Measurements from ENCODE around the gene PDLIM5.

The PDLIM5 gene

DNA sequence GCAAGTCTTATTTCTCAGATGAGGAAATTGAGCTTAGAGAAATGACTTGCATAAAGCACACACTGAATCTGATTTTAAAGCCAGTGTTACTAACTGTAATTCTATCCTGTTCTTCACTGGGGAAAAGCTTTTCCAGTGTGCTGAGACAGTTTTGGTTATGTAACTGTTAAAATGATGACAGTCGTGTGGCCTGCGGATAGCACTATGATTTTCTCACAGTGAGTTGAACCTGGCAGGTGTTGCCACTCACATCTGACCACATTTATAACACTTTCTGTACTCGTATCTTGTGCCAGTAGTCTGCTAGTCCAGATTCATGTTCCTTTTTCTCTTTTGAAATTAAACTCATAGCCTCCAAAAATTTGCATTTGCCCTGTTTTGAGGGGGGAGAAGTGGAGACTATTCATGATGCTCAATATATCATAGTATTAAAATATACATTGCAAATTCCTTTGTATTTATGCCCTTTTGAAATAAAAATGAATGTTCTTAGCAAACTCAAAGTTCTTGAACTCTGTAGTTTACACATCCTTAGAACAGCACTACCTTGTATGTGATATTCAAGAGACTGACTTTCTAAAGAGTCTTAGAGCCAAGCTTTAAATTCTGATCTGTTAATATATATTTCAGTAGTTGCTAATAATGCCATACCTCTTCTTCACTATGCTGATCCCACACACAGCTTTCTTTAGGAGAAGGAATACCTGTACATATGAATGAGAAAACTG is 132.3 kb downstream of the PDLIM5 start:
- no peak overlapping the region for H3K4me3 ChIP-seq (ENCODE audit: low read depth, low read length)
- in situ Hi-C loops (cut with HindIII; ENCODE audit: low sequenced_read_pairs), result no loop called here
- TF ChIP-seq, protein P1, sequence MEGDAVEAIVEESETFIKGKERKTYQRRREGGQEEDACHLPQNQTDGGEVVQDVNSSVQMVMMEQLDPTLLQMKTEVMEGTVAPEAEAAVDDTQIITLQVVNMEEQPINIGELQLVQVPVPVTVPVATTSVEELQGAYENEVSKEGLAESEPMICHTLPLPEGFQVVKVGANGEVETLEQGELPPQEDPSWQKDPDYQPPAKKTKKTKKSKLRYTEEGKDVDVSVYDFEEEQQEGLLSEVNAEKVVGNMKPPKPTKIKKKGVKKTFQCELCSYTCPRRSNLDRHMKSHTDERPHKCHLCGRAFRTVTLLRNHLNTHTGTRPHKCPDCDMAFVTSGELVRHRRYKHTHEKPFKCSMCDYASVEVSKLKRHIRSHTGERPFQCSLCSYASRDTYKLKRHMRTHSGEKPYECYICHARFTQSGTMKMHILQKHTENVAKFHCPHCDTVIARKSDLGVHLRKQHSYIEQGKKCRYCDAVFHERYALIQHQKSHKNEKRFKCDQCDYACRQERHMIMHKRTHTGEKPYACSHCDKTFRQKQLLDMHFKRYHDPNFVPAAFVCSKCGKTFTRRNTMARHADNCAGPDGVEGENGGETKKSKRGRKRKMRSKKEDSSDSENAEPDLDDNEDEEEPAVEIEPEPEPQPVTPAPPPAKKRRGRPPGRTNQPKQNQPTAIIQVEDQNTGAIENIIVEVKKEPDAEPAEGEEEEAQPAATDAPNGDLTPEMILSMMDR (IDR thresholded peaks at IDR 0.05; ENCODE audit: low read depth, low read length, missing control alignments), result no peak
- DNase-seq (ENCODE audit: low read depth), result no peak

GRCh38 chr4:94588896-94589693 is 137.4 kb downstream of the PDLIM5 start:
- TF ChIP-seq, protein P1 (IDR thresholded peaks at IDR 0.05; ENCODE audit: low read depth, low read length, missing control alignments), result no peak
- no peak overlapping the region for H3K4me3 ChIP-seq (ENCODE audit: low read depth, low read length)
- no peak for DNase-seq (ENCODE audit: low read depth)
- in situ Hi-C loops (cut with HindIII; ENCODE audit: low sequenced_read_pairs), result no loop called here

DNA sequence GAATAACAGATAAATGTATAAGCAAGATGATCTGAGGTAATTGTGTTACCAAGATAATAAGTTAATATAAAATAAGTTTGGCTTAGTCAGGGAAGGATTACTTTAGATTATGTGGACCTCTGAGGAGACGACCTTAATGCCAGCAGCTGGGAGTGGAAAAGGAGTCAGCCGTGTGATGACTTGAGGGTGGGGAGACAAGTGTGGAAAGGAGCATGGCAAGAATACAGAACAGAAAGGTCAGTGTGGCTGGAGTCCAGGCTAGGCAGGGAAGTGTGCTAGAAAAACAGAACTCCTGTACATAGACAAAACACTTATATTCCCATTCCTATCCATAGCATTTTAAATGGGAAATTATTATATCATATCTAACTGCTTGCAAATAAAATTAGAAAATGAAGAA is 138.8 kb downstream of the PDLIM5 start:
- in situ Hi-C loops (cut with HindIII; ENCODE audit: low sequenced_read_pairs), result no loop called here
- no peak overlapping the region for H3K4me3 ChIP-seq (ENCODE audit: low read depth, low read length)
- TF ChIP-seq, protein P1 (IDR thresholded peaks at IDR 0.05; ENCODE audit: low read depth, low read length, missing control alignments), result no peak
- no peak for DNase-seq (ENCODE audit: low read depth)

- H3K4me3 ChIP-seq (ENCODE audit: low read depth, low read length), result no peak overlapping the region
- DNase-seq (ENCODE audit: low read depth), result no peak
- TF ChIP-seq, protein P1 (IDR thresholded peaks at IDR 0.05; ENCODE audit: low read depth, low read length, missing control alignments), result no peak
- in situ Hi-C loops (cut with HindIII; ENCODE audit: low sequenced_read_pairs), result no loop called here
Observed at GRCh38 chr4:94591289-94591688, 139.5 kb downstream of the PDLIM5 start.

DNA sequence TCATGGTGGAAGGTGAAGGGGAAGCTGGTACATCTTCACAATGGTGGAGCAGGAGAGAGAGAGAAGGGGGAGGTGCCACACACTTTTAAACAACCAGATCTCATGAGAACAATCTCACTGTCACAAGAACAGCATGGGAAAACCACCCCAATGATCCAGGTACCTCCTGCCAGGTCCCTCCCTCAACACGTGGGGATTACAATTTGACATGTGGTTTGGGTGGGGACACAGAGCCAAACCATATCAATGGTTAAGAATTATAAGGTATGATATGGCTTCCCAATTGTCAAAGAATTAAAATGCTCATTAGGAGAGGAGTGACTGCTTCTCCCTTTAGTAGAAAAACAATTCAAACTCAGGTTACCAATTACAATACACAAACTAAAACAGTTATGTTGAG is 143.3 kb downstream of the PDLIM5 start:
- H3K4me3 ChIP-seq (ENCODE audit: low read depth, low read length), result no peak overlapping the region
- TF ChIP-seq, protein P1 (IDR thresholded peaks at IDR 0.05; ENCODE audit: low read depth, low read length, missing control alignments), result no peak
- in situ Hi-C loops (cut with HindIII; ENCODE audit: low sequenced_read_pairs), result no loop called here
- no peak for DNase-seq (ENCODE audit: low read depth)

DNA sequence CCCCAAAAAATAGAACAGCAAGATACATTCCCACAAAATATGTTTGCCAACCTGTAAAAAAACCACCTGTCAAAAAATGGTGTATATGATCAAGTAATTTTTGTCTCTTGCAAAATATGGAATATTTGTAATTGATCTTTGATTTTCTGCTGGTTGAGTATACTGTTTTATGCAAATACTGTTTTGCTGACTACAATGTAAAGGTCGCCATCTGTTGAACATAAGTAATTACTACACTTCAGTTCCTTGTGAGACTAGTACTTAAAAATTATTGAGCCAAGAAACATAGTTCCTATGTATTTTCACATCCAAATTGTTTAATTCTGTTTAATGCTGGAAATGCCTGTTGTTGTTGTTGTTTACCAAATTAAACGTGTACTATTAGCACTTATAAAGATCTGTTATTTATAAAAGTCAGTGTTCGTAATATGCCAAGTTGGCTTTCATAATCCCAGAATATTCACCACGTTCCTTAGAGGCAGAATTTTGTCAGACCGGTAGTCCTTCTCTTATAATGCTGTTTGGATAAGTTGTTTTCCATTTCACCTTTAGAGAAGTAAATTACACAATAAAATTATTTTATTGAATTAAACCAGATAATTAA is 144.2 kb downstream of the PDLIM5 start:
- DNase-seq (ENCODE audit: low read depth), result peak; percentile 65
- H3K4me3 ChIP-seq (ENCODE audit: low read depth, low read length), result no peak overlapping the region
- in situ Hi-C loops (cut with HindIII; ENCODE audit: low sequenced_read_pairs), result no loop called here
- TF ChIP-seq, protein P1 (IDR thresholded peaks at IDR 0.05; ENCODE audit: low read depth, low read length, missing control alignments), result peak; percentile 5
